ENCODE results near the gene GJC2. TPM values are rescaled to one million over a fixed set of nuclear protein-coding genes. Genes with fewer than 3 reads are reported as not detected.

The GJC2 gene
- total RNA-seq, 4 donors from 2014 or later: 6.9 to 15.1 (median 9.9) TPM

DNA sequence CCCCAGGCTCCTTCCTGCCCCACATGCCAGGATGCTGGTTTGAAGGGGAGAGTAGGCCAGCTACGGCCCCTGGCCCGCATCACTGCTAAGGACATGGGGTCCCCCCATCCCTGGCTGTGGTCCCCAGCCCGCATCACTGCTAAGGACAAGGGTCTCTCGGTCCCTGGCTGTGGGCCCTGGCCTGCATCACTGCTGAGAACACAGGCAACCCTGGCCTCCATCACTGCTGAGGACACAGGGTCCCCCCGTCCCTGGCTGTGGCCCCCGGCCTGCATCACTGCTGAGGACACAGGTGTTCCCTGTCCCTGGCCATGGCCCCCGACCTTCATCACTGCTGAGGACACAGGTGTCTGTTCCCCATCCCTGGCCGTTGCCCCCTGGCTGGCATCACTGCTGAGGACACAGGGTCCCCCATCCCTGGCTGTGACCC, 57.7 kb downstream of the GJC2 start:
- Histone ChIP-seq H3K27me3 (peaks cover 0 to 17% of the 10 kb centered on the region in 2 donors), H3K9me3 (no peaks in the 10 kb centered on the region)
- no peak for DNase-seq (ENCODE audit: low spot score in 2 of 2)

DNA sequence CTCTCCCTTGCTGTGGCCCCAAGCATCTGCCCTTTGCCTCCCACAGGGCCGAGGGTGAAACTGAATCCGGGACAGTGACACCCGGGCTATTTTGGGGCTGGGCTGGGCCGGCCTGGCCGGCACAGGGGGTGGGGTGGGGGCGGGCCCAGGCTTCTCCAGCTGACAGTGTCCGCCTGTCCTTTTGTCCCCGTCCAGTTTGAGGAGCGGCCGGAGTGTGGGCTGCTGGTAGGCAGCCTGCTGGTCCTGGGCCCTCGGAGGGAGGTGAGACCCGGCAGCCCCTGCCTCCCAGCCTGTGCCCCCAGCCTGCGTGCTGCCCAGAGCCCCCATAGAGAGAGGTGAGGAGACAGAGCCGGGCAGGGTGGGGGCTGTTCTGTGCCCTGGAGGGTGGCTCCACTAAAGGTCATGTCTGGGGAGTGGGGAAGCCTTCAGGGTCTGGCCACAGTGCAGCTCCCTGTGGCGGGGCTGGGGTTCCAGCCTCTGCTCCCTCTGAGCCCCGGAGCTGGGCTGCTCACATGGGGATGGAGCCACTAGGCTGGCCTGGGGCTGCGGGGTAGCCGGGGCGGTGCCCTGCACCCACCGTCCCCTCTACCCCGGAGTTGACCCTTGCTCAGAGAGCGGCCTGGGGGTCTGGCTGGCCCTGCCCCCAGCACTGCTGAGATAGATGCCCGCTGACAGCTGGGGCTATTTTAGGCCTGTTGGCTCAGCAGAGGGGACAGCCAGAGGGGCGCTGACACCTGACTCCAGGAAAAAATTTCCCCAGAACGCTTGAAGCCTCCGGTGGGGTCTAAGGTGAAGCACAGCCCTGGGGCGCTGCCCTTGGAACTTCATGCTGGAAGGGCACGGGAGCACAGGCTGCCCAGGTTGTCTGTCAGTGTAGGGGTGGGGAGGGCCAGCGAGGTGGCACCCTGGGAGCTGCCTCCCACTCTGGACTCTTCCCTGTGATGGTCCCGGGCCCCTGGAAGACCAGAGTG, 58.4 kb downstream of the GJC2 start, which contains the start of gene OBSCN:
OBSCN (plus strand) TSS at position 194 of the 971 bp plus-strand sequence. CDS start 3,740 bp downstream, outside the sequence.
- TF ChIP-seq POLR2A (IDR thresholded peaks at IDR 0.05): no peak
- no peak for TF ChIP-seq EP300 (IDR thresholded peaks at IDR 0.05)
- TF ChIP-seq, protein P1, sequence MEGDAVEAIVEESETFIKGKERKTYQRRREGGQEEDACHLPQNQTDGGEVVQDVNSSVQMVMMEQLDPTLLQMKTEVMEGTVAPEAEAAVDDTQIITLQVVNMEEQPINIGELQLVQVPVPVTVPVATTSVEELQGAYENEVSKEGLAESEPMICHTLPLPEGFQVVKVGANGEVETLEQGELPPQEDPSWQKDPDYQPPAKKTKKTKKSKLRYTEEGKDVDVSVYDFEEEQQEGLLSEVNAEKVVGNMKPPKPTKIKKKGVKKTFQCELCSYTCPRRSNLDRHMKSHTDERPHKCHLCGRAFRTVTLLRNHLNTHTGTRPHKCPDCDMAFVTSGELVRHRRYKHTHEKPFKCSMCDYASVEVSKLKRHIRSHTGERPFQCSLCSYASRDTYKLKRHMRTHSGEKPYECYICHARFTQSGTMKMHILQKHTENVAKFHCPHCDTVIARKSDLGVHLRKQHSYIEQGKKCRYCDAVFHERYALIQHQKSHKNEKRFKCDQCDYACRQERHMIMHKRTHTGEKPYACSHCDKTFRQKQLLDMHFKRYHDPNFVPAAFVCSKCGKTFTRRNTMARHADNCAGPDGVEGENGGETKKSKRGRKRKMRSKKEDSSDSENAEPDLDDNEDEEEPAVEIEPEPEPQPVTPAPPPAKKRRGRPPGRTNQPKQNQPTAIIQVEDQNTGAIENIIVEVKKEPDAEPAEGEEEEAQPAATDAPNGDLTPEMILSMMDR (IDR thresholded peaks at IDR 0.05): no peak
- Histone ChIP-seq H3K9me3 (no peaks in the 10 kb centered on the region), H3K27me3 (peaks cover 0 to 24% of the 10 kb centered on the region in 2 donors), H3K4me3 (no peak within 1 kb of the TSS), H3K4me1 (peaks cover 0 to 9% (median 4%) of the 10 kb centered on the region in 4 donors), H3K36me3 (no peaks in the 10 kb centered on the region), H3K27ac (no peak within 1 kb of the TSS)
- WGBS, 2 donors: 44 to 60% methylated on average over 12 to 14 of the region's 30 CpGs
- DNase-seq (ENCODE audit: low spot score in 2 of 2): no peak

More for the DNA sequence above, 57.7 kb downstream of the GJC2 start:
- TF ChIP-seq POLR2A (IDR thresholded peaks at IDR 0.05): no peak
- TF ChIP-seq EP300 (IDR thresholded peaks at IDR 0.05): no peak
- TF ChIP-seq, protein P1 (IDR thresholded peaks at IDR 0.05): no peak
- 81 to 89% methylated on average over 7 to 8 of the region's 8 CpGs for WGBS, 2 donors
- H3K27ac ChIP-seq: no peak overlapping the region
- no peak overlapping the region for H3K4me3 ChIP-seq
- H3K4me1 ChIP-seq: peaks cover 0 to 1% (median 0%) of the 10 kb centered on the region in 4 donors
- no peaks in the 10 kb centered on the region for H3K36me3 ChIP-seq

DNA sequence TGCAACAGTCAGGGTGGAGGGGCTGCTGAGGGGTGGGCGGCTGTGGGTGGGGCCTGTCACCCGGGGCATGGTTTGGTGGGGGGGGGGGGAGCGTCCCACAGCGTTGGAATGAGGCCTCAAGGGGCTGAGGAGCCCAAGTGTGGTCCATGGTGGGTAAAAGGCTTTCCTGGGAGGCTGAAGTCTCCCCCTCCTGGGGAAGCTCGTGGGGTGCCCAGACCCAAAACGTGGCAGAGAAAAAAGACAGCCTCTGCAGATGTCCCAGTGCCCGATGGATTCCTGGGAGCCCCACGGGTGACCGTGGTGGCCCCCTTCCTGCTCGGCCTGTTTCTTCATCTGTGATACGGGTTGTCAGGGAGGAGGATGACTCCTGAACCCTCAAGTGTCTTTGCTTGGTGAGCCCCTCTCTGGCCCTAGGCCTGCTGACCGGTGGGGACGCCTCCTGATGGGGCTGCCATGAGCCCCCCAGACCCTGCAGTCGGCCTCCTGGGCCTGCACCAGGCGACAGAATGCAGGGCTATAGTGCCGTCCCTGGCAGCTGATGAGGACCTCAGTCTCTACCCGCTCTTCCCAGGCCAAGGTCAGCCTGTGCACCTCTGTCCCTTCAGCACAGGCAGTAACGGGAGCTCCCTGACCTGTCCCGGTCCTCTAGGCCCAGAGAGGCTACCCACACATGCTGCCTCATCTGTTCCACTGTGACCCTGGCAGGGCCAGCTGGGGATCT, 59.3 kb downstream of the GJC2 start:
- no peaks in the 10 kb centered on the region for H3K36me3 ChIP-seq
- H3K27me3 ChIP-seq: peaks cover 0 to 26% of the 10 kb centered on the region in 2 donors
- peaks cover 0 to 17% (median 5%) of the 10 kb centered on the region in 4 donors for H3K4me1 ChIP-seq
- H3K4me3 ChIP-seq: no peak overlapping the region
- TF ChIP-seq POLR2A (IDR thresholded peaks at IDR 0.05): no peak
- TF ChIP-seq, protein P1 (IDR thresholded peaks at IDR 0.05): no peak
- no peak for TF ChIP-seq EP300 (IDR thresholded peaks at IDR 0.05)
- H3K9me3 ChIP-seq: no peaks in the 10 kb centered on the region
- no peak overlapping the region for H3K27ac ChIP-seq
- WGBS, 2 donors: 55 to 77% methylated on average over 12 to 16 of the region's 19 CpGs
- DNase-seq (ENCODE audit: low spot score in 2 of 2): no peak

Small RNA genes within 50 kb of the gene (small RNA-seq; reads per million reads assigned to genes)
- not detected for gene AL359510.1

Other genes with a start within 250 kb of the GJC2 start
- 10 to 100 TPM in 1 of 4 donors, 1 to 10 TPM in 3; 5.1 to 12.8 (median 8.5) TPM for gene WNT9A, start 202.0 kb upstream of the GJC2 start, total RNA-seq
- not detected for gene WNT3A, start 142.9 kb upstream of the GJC2 start, total RNA-seq
- gene ARF1, start 67.2 kb upstream of the GJC2 start, total RNA-seq: 100 to 1,000 TPM; 251 to 311 (median 258) TPM
- 10 to 100 TPM; 26.4 to 38.5 (median 27.1) TPM for gene C1orf35, start 46.6 kb upstream of the GJC2 start, total RNA-seq
- gene MRPL55, start 40.6 kb upstream of the GJC2 start, total RNA-seq: 10 to 100 TPM; 68.7 to 83.7 (median 80.0) TPM
- gene GUK1, start 9.7 kb upstream of the GJC2 start, total RNA-seq: 100 to 1,000 TPM; 501 to 540 (median 510) TPM
- gene IBA57, start 15.9 kb downstream of the GJC2 start, total RNA-seq: 10 to 100 TPM in 1 of 4 donors, 1 to 10 TPM in 3; 5.5 to 17.8 (median 9.2) TPM
- gene OBSCN, start 58.1 kb downstream of the GJC2 start, total RNA-seq: 10 to 100 TPM in 3 of 4 donors, 1 to 10 TPM in 1; 8.5 to 22.6 (median 19.0) TPM

Measured in tibial nerve (tissue), 4 donors.